Stimulated activated CD4-positive, alpha-beta T cell treated with anti-CD3 and anti-CD28 coated beads, Interleukin-12 subunit alpha, Interleukin-12 subunit beta, amount 100 ng/mL, for 24 hours (primary cell): ENCODE results near the gene SLC29A2.
"Not testable (repeated sequence)": the region's sequence is repeated elsewhere in the genome, so short reads cannot be mapped to it uniquely, and the experiment has no call there.

Source experiments
- DNase-seq, 2 experiments: peaks; one replicate each; pipeline ENCODE4 v3.0.0-alpha.2; 2020; ENCODE audit warnings: low read depth in 2 of 2

SLC29A2 gene

GRCh38 chr11:66350560-66351235 lies 20.9 kb downstream of the SLC29A2 start:
- DNase-seq = not testable (repeated sequence)

- DNase-seq = no peak
Observed at GRCh38 chr11:66349084-66349386, 22.5 kb downstream of the SLC29A2 start.

- DNase-seq = peak; percentile 82 to 88
Observed at GRCh38 chr11:66347425-66348276, 23.9 kb downstream of the SLC29A2 start, which contains the start of gene B4GAT1. TSS of gene B4GAT1 (minus strand) at chr11:66347629. CDS start at chr11:66347545, 84 bp downstream.

DNA sequence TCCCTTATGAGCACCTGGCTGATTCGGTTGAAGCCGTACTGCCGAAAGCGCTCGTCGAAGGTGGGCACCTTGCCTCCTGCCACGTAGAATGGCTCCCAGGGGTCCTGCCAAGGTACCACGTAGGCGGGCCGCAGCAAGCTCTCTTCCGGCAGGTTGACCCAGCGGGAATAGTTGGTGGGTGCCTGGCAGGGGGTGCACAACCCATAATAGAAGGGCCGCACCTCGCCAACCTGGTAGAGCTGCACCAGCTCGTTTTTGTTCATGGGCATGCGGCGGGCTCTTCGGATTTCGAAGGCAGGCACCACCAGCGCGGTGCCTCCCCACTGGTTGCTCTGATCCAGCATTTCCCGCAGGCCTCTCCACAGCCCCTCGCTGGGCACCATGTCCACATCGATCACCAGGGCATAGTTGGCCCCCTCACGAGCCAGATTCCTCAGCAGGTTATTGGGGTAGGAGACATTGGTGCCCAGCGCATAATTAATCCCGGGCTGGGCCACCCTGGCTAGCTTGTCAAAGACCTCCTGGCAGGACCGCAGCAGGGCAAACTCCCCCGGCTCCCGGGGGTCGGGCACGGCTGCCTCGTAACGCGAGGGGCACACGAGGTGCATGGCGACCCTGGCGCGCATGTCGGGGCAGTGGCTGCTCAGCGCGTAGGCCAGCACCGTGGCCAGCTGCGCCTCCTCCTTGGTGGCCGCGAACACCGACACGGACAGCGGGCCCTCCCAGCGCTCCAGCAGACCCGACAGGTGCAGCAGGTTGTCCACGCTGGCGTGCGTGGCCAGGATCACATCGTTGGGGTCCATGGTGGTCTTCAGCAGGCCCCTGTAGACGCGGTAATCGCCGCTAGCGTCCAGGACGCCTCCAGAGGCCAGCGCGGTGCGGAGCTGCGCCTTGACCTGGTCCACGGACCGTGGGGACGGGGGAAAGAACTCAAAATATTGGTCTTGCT lies 24.8 kb downstream of the SLC29A2 start:
- DNase-seq = no peak

GRCh38 chr11:66345316-66345649 lies 26.3 kb downstream of the SLC29A2 start:
- no peak for DNase-seq

DNA sequence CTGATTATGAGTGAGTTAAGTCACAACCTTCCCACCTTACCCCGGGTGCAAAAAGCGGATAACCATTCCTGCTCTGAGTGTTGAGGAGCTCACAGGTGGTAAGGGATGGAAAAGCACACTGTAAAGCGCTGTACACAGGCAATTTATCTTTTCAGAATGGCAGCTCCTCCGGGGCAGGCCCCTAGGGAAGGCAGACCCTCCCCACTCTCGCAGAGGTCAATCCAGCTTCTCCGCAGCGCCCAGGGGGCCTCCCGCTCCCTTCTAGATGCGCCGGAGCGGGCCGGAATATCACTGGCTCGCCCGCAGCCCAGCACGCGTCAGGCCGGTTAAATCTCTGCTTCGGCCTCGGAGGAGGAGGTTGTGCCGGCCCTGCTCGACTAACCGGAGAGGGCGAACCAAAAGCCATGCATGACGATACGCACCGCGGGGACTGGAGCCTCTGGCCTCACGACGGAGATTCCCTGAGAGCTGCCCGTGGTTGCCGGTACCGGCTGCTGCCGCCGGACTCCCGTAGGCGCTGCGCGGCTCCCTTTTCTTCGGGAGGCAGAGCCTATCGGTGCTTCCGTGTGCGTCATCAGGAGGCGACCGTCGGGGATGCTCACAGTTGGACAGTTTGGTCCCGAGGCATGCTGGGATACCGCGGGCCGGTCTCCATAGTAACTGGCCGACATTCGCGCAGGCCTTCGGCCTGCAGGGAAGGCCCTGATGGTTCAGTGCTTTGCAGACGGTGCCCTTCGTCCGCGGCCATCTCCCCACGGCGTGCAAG lies 26.8 kb downstream of the SLC29A2 start, which contains the start of gene BRMS1:
Gene BRMS1, minus strand, starts transcription at position 555 of the 766 bp plus-strand sequence. CDS start 2,870 bp downstream, outside the sequence.
- peak; percentile 90 to 97 for DNase-seq

- DNase-seq = no peak
Observed at GRCh38 chr11:66343176-66343575, 28.4 kb downstream of the SLC29A2 start.

DNA sequence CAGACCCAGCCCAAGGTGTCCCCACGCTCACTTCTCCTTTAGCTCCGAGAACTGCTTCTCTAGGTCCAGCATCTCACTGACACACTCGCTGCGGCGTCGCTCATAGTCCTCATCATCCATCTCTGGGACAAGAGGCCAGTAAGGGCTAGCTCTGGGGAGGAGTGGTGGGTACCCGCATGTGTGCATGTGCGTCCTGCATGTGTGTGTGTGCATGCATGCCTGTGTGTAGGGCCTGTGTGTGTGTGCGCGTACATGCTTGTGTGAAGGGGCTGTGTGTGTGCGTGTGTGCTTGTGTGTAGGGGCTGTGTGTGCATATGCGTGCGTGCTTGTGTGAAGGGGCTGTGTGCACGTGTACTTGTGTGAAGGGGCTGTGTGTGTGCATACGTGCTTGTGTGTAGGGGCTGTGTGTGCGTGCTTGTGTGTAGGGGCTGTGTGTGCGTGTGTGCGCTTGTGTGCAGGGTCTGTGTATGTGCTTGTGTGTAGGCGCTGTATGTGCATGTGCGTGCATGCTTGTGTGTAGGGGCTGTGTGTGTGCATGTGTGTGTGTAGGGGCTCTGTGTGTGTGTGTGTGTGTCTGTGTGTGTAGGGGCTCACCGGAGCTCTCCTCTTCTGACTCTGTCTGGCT lies 29.9 kb downstream of the SLC29A2 start:
- DNase-seq = no peak

GRCh38 chr11:66340596-66341501 lies 30.7 kb downstream of the SLC29A2 start:
- DNase-seq = no peak

DNA sequence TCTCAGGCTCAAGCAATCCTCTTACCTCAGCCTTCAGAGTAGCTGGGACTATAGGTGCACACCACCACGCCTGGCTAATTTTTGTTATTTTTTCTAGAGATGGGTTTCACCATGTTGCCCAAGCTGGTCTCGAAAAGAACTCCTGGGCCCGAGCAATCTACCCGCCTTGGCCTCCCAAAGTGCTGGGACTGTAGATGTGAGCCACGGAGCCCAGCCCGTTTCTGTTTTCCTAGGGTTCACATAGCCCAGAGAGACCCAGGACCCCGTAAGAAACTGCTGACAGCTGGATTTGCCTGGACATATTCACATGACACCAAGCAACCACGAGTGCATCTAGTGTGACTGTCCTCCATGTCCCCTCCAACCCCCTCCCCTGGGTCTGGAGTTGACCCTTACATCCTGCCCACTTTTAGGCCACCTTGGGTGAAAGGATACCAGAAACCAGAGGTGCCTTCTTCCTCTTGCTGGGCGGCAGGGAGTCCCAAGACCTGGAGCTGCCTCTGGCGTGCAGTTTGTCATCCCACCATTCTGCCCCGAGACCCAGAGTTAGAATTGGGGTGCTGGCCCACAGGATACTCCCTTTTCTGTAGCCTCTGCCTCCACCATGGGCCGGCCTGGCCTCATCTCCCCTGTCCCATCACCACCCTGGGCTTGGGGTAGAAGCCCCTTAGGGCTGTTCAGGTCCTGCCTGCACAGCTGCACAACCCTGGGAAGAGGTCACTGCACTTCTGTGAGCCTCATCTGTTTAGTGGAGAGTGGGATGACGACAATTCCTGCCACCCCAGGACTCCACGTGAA lies 31.7 kb downstream of the SLC29A2 start:
- DNase-seq = no peak

DNA sequence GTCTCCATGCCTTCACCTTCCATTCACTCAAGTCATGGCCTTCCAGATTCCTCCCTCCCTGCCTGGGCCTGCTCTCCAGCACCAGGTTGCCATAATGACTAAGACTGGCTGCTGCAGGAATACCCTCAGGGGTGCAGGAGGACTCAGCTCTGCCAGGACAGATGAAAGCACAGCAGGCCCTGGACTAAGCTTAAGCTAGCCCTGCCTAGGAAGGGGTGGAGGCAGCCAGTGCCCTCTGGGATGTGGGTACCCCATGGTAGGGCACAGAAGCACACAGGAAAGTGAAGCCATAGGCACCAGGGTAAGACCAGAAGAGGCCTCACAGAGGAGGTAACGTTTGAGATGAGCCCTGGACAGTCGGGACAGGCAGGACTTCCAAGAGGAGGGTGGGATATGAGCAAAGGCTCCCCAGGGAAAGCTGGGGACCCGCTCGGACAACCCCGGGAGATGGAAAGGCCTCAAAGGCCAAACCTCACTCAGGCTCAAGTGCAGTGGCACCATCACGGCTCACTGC lies 32.3 kb downstream of the SLC29A2 start:
- no peak for DNase-seq

GRCh38 chr11:66338276-66339161 lies 33.0 kb downstream of the SLC29A2 start:
- no peak for DNase-seq

DNA sequence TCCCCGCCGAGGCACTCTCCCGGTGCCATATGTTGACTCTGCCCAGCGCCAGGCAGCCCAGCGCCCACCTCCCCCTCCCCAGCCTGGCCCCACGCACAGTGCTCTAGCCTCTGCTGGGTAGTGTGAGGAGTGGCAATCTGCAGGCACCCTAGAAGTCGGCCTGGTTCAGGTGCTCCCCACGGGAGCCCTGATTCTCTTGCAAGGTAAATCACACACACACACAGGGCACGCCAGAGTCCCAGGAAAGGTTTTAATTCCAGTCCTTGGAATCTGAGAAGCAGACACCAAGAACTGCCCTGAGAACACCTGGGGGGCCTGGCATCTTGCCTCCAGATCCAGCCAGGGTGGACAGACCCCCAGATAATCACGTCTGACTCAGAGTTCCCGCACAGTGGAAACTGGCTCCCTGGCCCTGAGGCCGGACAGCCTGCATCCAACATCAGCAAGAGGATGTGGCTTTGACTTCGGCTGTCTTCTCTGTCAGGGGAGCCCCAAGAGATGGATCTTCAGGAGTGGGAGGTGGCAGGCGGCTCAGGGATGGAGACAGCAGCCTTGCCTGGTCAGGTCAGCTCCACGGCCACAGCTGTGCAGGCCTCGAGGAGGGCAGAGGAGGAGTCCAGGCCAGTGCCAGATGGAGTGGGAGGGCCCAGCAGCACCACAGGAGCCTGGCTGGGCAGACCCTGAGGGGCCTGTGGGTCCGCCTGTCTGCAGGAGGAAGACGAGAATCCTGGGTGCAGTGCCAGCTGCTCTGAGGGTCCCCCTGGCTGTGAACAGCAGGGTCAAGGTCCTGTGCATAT lies 34.3 kb downstream of the SLC29A2 start:
- DNase-seq = no peak

DNA sequence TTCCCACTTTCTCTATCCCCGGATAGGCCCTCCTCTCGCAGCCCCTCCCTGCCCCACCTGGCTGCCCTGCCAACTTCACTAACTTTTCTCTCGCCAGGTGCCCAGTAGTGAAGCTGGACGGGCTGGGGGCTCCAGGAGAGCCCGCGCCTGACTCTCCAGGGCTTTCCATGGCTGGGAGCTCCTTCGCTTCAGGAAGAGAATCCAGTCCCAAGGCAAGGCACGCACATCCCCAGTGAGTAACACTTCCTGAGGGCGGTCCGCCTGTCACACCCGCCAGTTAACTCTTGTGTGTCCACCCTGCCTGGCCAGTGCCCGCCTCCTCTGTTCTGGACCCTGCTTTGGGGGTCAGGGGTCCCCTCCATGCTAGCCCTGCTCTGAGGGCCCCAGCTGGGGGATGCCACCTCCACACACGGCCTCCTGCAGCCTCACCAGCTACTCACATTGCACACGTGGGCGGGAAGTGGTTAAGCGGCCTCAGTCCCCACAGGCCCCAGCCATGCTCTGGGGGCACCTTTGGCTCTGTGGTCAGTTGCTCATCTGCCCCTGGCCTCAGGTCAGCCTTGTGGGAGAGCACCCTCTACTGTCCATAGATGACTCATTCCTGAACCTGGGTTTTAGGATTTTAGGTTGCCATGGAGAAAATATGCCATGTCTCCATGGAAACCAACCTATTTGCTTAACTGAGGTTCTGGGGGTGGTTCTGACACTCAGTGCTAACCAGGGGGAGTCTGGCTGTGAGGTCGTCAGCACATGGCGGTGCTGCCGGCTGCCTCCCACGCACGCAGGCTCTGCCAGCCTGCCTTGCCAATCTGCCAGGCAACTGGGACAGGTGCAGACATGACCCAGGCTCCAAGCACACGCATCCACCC lies 35.1 kb downstream of the SLC29A2 start, which contains the start of gene RIN1:
Gene RIN1, minus strand, starts transcription at position 201 of the 869 bp plus-strand sequence. Its CDS starts 32 bp downstream, at position 169.
- peak in 1 of 2 experiments; percentile 54 for DNase-seq

GRCh38 chr11:66335531-66336233 lies 35.9 kb downstream of the SLC29A2 start:
- DNase-seq = no peak
